Measurements from ENCODE around the gene SLC38A1. TPM values are rescaled to one million over a fixed set of nuclear protein-coding genes. Genes with fewer than 3 reads are reported as not detected.

The SLC38A1 gene
- total RNA-seq, 4 donors from 2014 or later, result 173 to 200 (median 193) TPM

DNA sequence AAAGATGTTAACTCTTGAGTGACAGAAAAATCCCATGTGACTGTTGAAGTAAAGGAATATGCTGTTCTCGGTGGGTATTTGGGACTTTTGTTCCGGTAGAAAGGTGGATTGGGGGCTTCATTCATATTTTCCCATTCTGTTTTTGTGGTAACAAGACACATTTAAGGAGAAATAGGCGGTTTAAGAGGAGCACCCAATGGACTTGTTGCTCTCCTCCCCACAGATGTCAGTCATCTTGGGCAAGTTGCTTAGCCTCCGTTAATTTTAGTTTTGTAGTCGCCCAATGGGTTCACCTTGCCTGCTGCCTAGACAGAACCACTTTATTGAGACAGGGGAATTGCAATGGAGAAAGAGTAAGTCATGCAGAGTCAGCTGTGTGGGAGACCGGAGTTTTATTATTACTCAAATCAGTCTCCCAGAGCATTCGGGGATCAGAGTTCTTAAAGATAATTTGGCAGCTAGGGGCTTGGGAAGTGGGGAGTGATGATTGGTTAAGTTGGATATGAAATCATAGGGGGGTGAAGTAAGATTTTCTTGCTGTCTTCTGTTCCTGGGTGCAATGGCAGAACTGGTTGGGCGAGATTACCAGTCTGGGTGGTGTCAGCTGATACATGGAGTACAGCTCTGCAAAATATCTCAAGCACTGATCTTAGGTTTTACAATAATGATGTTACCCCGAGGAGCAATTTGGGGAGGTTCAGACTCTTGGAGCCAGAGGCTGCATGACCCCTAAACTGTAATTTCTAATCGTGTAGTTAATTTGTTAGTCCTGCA lies 50.3 kb downstream of the SLC38A1 start:
- DNase-seq (ENCODE audit: extremely low spot score), result no peak
- no peak for TF ChIP-seq EP300 (IDR thresholded peaks at IDR 0.05)
- TF ChIP-seq, protein P1, sequence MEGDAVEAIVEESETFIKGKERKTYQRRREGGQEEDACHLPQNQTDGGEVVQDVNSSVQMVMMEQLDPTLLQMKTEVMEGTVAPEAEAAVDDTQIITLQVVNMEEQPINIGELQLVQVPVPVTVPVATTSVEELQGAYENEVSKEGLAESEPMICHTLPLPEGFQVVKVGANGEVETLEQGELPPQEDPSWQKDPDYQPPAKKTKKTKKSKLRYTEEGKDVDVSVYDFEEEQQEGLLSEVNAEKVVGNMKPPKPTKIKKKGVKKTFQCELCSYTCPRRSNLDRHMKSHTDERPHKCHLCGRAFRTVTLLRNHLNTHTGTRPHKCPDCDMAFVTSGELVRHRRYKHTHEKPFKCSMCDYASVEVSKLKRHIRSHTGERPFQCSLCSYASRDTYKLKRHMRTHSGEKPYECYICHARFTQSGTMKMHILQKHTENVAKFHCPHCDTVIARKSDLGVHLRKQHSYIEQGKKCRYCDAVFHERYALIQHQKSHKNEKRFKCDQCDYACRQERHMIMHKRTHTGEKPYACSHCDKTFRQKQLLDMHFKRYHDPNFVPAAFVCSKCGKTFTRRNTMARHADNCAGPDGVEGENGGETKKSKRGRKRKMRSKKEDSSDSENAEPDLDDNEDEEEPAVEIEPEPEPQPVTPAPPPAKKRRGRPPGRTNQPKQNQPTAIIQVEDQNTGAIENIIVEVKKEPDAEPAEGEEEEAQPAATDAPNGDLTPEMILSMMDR (IDR thresholded peaks at IDR 0.05), result no peak
- no peak for TF ChIP-seq POLR2A (IDR thresholded peaks at IDR 0.05; ENCODE audit: low read depth)
- TF ChIP-seq POLR2AphosphoS5 (IDR thresholded peaks at IDR 0.05), result no peak

DNA sequence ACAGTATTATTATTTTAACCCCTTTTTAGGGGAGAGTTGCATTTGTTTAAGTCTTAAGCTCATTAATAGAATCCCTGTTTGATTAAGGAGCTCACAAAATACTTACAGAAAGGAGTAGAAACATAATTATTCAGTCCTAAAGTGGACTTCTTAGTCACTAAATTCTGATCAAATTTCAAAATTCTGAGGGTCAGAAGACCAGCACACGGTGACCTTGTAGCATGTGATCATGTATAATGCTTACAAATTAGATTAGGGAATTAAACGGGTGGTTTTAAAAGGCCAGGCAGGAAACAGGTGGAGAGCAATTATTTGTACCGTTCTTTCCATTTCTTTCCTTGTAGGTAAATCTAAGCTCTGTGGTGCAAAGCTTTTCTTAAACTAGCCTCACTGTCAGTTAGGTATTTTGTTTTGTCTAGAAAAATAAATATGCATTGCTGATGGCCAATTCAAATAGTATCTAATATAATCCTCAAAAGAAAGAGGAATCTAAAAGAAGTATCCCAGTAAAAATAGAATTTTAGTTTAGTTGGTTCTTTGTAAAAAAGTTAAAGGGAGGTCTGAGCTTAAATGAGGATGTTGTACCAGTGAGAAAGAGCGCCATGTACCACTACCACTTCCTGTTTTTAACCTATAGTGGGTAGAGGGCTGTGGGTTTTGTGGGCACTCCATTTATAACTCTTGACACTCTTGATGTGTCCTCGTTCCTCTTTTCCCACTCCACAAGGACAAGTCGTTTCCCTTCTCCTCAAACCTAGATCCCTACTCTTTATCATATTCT lies 51.1 kb downstream of the SLC38A1 start:
- WGBS, result 41% methylated on average over 6 of the region's 6 CpGs
- Histone ChIP-seq H3K36me3 (peaks cover 0 to 6% (median 0%) of the 10 kb centered on the region in 4 donors), H3K9me3 (no peaks in the 10 kb centered on the region), H3K4me1 (peaks cover 53 to 99% (median 90%) of the 10 kb centered on the region in 4 donors), H3K27ac (replicated peaks in 1 of 4) (peak overlapping the region; percentile 13 to 78 (median 59)), H3K4me3 (no peak overlapping the region), H3K27me3 (no peaks in the 10 kb centered on the region)
- TF ChIP-seq POLR2A (IDR thresholded peaks at IDR 0.05; ENCODE audit: low read depth) (no peak), POLR2AphosphoS5 (IDR thresholded peaks at IDR 0.05) (no peak), EP300 (IDR thresholded peaks at IDR 0.05) (no peak)
- TF ChIP-seq, protein P1 (IDR thresholded peaks at IDR 0.05), result no peak
- no peak for DNase-seq (ENCODE audit: extremely low spot score)
- intact Hi-C loops (cut with DNase I), result no loop called here

More for the DNA sequence above, 50.3 kb downstream of the SLC38A1 start:
- no peak overlapping the region for H3K4me3 ChIP-seq
- H3K4me1 ChIP-seq, result peaks cover 53 to 99% (median 92%) of the 10 kb centered on the region in 4 donors
- H3K27me3 ChIP-seq, result no peaks in the 10 kb centered on the region
- no peaks in the 10 kb centered on the region for H3K9me3 ChIP-seq
- 89% methylated on average over 10 of the region's 10 CpGs for WGBS
- peak overlapping the region; percentile 13 to 78 (median 62) for H3K27ac ChIP-seq (replicated peaks in 1 of 4)
- intact Hi-C loops (cut with DNase I), result no loop called here
- peaks cover 0 to 6% (median 0%) of the 10 kb centered on the region in 4 donors for H3K36me3 ChIP-seq

- H3K27ac ChIP-seq (replicated peaks in 1 of 4), result peak overlapping the region; percentile 62 to 78 (median 68)
- 41% methylated on average over 7 of the region's 7 CpGs for whole genome bisulfite sequencing
- no peaks in the 10 kb centered on the region for H3K9me3 ChIP-seq
- peak overlapping the region in 1 of 4 donors; percentile 8 for H3K4me3 ChIP-seq
- DNase-seq (ENCODE audit: extremely low spot score), result no peak
- peak; percentile 37 to 51 for TF ChIP-seq POLR2AphosphoS5 (IDR thresholded peaks at IDR 0.05)
- TF ChIP-seq, protein P1 (IDR thresholded peaks at IDR 0.05), result no peak
- no peaks in the 10 kb centered on the region for H3K27me3 ChIP-seq
- H3K36me3 ChIP-seq, result peaks cover 0 to 6% (median 0%) of the 10 kb centered on the region in 4 donors
- peaks cover 36 to 87% (median 77%) of the 10 kb centered on the region in 4 donors for H3K4me1 ChIP-seq
- intact Hi-C loops (cut with DNase I), result no loop called here
Measured at GRCh38 chr12:46214668-46215436, 54.0 kb downstream of the SLC38A1 start.

DNA sequence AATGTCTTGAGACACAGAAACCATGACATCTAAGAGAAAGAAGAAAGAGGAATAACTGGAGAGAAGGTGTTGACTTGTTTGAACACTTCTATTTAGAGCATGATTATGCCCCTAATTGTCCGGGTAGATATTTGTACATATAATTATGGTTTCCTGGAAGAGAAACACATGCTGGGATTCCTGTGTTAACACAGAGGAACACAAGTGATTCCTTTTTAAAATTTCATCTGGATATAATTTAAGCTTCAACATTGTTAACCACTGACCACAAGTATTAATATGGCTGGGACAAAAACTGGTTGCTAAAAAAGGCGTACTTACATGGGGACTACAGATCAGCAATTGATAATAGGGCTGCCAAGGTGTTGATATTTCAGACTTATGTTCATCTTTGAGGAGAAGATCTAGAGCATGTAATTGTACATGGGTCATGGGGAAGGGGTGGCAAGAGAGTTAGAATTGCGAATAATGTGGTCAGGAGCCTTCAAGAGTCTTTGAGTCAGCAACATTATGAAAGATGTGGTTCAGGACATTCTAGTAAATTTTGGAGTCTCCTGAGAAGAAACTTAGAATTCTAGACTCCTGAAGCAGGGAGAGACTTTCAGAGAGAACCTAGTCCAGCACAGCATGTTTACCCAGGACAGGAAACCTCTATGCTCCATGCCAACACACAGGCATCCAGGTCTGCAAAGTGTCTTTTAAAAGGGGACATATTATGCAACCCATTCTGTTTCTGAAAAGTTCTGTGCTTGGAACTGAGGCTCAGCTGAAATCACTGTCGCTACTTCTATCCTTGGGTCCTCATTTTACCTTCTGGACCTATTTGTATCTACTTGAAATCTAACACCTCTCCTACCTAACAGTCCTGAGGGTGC lies 56.5 kb downstream of the SLC38A1 start:
- WGBS, result 85% methylated on average over 4 of the region's 4 CpGs
- TF ChIP-seq, protein P1 (IDR thresholded peaks at IDR 0.05), result no peak
- no peak for TF ChIP-seq POLR2A (IDR thresholded peaks at IDR 0.05; ENCODE audit: low read depth)
- TF ChIP-seq POLR2AphosphoS5 (IDR thresholded peaks at IDR 0.05), result peak in 1 of 2 donors; percentile 33
- intact Hi-C loops (cut with DNase I), result no loop called here
- peaks cover 0 to 6% (median 0%) of the 10 kb centered on the region in 4 donors for H3K36me3 ChIP-seq
- peaks cover 43 to 87% (median 73%) of the 10 kb centered on the region in 4 donors for H3K4me1 ChIP-seq
- peak overlapping the region; percentile 9 to 78 (median 46) for H3K27ac ChIP-seq (replicated peaks in 1 of 4)
- no peaks in the 10 kb centered on the region for H3K9me3 ChIP-seq
- H3K4me3 ChIP-seq, result no peak overlapping the region
- no peak for DNase-seq (ENCODE audit: extremely low spot score)
- H3K27me3 ChIP-seq, result no peaks in the 10 kb centered on the region

Data from esophagus muscularis mucosa (tissue), 4 donors.